ENCODE results near the gene GTSE1. TPM values are rescaled to one million over a fixed set of nuclear protein-coding genes. Genes with fewer than 3 reads are reported as not detected.
A peak's percentile ranks its signal among the peaks of the same experiment; 100 is the strongest.

The GTSE1 gene
- total and polyA plus RNA-seq, 12 donors, result 0.17 to 4.7 (median 0.35) TPM

DNA sequence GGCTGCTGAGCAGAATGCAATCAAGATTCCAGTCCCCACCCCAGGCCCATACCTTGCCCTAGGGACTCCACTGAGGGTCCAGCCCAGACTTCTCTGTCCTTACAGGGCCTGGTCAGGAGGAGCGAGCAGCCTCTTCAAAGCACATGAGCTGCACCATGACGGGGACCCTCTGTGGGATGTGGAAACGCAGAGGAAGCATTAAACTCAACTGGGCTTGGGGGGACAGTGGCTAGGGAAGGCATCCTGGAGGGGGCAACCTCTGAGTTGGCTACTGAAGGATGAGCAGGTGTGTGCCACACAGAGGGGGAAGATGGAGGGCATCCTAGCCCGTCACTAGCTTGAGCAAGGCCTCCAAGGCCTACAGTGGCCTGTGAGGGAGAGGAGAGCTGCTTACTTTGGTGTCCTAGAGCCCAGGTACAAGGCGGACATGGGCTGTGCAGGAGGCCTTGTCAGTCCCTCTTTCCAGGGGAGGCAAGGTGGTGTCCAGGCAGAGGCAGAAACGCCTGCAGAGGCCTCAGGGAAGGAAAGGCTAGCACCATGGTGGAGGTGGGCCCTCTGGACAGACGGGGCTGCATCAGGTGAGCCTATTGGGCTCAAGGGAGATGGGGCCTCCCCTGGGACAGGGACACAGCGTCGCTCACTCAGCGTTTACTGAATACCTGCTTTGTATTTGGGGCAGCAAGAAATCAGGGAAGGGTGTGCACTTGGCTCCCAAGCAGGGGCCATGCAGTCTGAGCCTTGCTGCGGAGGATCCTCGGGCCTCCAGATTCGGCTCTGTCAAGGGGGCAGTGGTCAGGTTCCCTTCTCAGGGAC is 14.6 kb upstream of the GTSE1 start:
- Histone ChIP-seq H3K4me1 (peaks cover 4 to 31% (median 18%) of the 10 kb centered on the region in 9 donors), H3K27me3 (no peaks in the 10 kb centered on the region), H3K27ac (peak overlapping the region in 1 of 10 donors; percentile 88), H3K9me3 (no peaks in the 10 kb centered on the region), H3K36me3 (peaks cover 0 to 100% (median 68%) of the 10 kb centered on the region in 9 donors), H3K4me3 (no peak overlapping the region)
- TF ChIP-seq, protein P1, sequence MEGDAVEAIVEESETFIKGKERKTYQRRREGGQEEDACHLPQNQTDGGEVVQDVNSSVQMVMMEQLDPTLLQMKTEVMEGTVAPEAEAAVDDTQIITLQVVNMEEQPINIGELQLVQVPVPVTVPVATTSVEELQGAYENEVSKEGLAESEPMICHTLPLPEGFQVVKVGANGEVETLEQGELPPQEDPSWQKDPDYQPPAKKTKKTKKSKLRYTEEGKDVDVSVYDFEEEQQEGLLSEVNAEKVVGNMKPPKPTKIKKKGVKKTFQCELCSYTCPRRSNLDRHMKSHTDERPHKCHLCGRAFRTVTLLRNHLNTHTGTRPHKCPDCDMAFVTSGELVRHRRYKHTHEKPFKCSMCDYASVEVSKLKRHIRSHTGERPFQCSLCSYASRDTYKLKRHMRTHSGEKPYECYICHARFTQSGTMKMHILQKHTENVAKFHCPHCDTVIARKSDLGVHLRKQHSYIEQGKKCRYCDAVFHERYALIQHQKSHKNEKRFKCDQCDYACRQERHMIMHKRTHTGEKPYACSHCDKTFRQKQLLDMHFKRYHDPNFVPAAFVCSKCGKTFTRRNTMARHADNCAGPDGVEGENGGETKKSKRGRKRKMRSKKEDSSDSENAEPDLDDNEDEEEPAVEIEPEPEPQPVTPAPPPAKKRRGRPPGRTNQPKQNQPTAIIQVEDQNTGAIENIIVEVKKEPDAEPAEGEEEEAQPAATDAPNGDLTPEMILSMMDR (IDR thresholded peaks at IDR 0.05), result no peak
- WGBS, 2 donors, result 93 to 97% methylated on average over 13 of the region's 13 CpGs
- no peak for ATAC-seq
- intact Hi-C loops (cut with DNase I), result no loop called here
- DNase-seq, result no peak

DNA sequence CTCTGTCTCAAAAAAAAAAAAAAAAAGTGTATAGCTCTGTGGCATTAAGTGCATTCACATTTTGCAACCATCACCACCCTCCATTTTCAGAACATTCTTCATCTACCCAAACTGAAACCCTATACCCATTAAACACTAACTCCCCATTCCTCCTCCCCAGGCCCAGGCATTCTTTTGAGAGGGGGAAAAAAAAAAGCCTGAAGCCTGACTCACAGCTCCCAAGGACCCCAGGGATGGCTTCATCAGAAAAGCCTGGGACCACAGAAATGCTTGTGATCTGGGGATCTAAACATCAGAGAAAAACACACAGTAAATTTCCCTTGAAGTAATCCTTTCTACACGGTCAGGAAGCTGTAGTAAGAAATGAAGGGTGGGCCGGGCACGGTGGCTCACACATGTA is 10.7 kb upstream of the GTSE1 start:
- peaks cover 10 to 45% (median 31%) of the 10 kb centered on the region in 9 donors for H3K4me1 ChIP-seq
- peaks cover 0 to 86% (median 46%) of the 10 kb centered on the region in 9 donors for H3K36me3 ChIP-seq
- no peak for ATAC-seq
- TF ChIP-seq, protein P1 (IDR thresholded peaks at IDR 0.05), result no peak
- intact Hi-C loops (cut with DNase I), result no loop called here
- 95 to 99% methylated on average over 3 of the region's 3 CpGs for WGBS, 2 donors
- no peak overlapping the region for H3K4me3 ChIP-seq
- DNase-seq, result no peak
- no peaks in the 10 kb centered on the region for H3K9me3 ChIP-seq
- no peaks in the 10 kb centered on the region for H3K27me3 ChIP-seq
- H3K27ac ChIP-seq, result no peak overlapping the region

DNA sequence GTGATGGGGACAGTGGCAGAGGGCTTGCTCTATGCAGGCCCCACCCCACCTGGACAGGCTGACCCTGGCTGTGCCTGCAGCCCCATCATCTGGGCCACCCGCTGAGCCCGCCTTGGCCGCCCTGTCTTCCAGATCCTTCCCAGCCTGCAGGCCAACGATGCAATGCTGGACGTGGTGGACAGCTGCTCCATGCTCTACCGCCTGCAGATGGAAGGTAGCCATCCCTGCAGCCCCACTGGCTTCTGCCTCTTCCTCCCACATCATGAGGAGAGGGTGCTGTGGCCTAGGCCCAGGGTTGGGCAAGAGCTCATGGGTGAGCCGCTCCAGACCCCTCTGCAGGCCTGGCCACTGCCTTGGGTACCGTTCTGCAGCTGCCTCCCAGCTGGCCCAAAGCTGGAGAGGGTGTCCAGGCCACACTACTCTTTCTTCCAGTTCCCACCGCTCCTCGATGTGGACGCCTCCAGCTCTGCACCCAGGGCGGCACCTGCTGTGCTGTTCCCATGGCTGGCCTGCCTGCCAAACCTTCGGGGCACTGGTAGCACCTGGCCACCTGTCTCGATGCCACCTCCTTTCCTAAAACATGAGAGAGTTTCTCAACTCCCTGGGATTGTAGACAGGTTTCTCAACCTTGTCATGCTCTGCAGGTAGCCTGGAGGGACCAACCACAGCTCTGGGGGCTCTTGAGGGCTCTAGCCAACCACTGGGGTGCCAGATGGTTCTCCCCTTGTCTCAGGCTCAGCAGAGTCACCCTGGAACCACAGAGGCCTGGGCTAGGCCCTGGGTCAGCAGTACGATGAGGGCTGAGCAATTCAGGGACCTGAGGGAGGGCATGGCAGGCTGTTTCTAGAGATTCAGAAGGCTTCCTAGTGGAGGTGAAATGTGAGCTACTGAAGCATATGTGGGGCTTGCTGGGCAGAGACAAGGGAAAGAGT is 9.5 kb upstream of the GTSE1 start:
- peaks cover 10 to 43% (median 30%) of the 10 kb centered on the region in 9 donors for H3K4me1 ChIP-seq
- H3K9me3 ChIP-seq, result peaks cover 0 to 10% (median 0%) of the 10 kb centered on the region in 11 donors
- ATAC-seq, result no peak
- TF ChIP-seq, protein P1 (IDR thresholded peaks at IDR 0.05), result no peak
- H3K36me3 ChIP-seq, result peaks cover 0 to 85% (median 44%) of the 10 kb centered on the region in 9 donors
- peak overlapping the region; percentile 26 to 90 (median 76) for H3K27ac ChIP-seq
- no peaks in the 10 kb centered on the region for H3K27me3 ChIP-seq
- 90 to 91% methylated on average over 15 of the region's 15 CpGs for WGBS, 2 donors
- H3K4me3 ChIP-seq, result peak overlapping the region in 7 of 10 donors; percentile 1 to 47 (median 37)
- DNase-seq, result no peak
- intact Hi-C loops (cut with DNase I), result no loop called here
